GM18499 (cell line): ENCODE data around the gene TICAM1.
"Not testable (repeated sequence)": the region's sequence is repeated elsewhere in the genome, so short reads cannot be mapped to it uniquely, and the experiment has no call there.

ENCODE experiments used
- ATAC-seq: cut with Tn5 transposase; IDR thresholded peaks from one replicate; pipeline ENCODE4 v1.9.1; 2021; ENCODE audit warnings: moderate number of reproducible peaks; ENCODE audit not compliant: insufficient read depth, unreplicated experiment

The TICAM1 gene

GRCh38 chr19:4845975-4846374 is 14.5 kb upstream of the TICAM1 start:
- ATAC-seq = not testable (repeated sequence)

- no peak for ATAC-seq
These were observed 13.1 kb upstream of the TICAM1 start for GRCh38 chr19:4844348-4845179.

GRCh38 chr19:4843647-4843965 is 12.1 kb upstream of the TICAM1 start:
- no peak for ATAC-seq

GRCh38 chr19:4839192-4839591 is 7.7 kb upstream of the TICAM1 start:
- ATAC-seq = no peak

GRCh38 chr19:4832776-4833175 is 1.3 kb upstream of the TICAM1 start:
- ATAC-seq = no peak

- ATAC-seq = not testable (repeated sequence)
These were observed 448 bp upstream of the TICAM1 start for GRCh38 chr19:4831979-4832340.

GRCh38 chr19:4830768-4831265 is 695 bp downstream of the TICAM1 start:
- ATAC-seq = no peak

GRCh38 chr19:4830332-4830731 is 1.2 kb downstream of the TICAM1 start:
- ATAC-seq = no peak

- no peak for ATAC-seq
These were observed 2.4 kb downstream of the TICAM1 start for GRCh38 chr19:4829001-4829712.

GRCh38 chr19:4823577-4823976 is 7.9 kb downstream of the TICAM1 start:
- no peak for ATAC-seq

GRCh38 chr19:4822354-4822753 is 9.2 kb downstream of the TICAM1 start:
- ATAC-seq = not testable (repeated sequence)

GRCh38 chr19:4821265-4821664 is 10.2 kb downstream of the TICAM1 start:
- ATAC-seq = no peak

GRCh38 chr19:4817467-4818277 is 13.8 kb downstream of the TICAM1 start:
- ATAC-seq = no peak

GRCh38 chr19:4816950-4817278 is 14.6 kb downstream of the TICAM1 start:
- no peak for ATAC-seq

GRCh38 chr19:4816202-4816949 is 15.1 kb downstream of the TICAM1 start:
- ATAC-seq = no peak

- ATAC-seq = no peak
These were observed 15.9 kb downstream of the TICAM1 start for GRCh38 chr19:4815426-4816201.

- no peak for ATAC-seq
These were observed 16.7 kb downstream of the TICAM1 start for GRCh38 chr19:4814625-4815425.

- no peak for ATAC-seq
These were observed 20.0 kb downstream of the TICAM1 start for GRCh38 chr19:4811328-4812131.
